Activated CD8-positive, alpha-beta T cell treated with anti-CD3 and anti-CD28 coated beads for 36 hours (primary cell): ENCODE measurements around the gene MRTFA. TPM values are rescaled to one million over a fixed set of nuclear protein-coding genes. Genes with fewer than 3 reads are reported as not detected.

Source experiments
- ATAC-seq: fragments of 200-7000 bp; cut with Tn5 transposase; one replicate; pipeline ENCODE4 v1.10.0; 2021; ENCODE audit warnings: mild to moderate bottlenecking, moderate library complexity
- CTCF ChIA-PET: fragments of 350-600 bp; sonication (Branson Sonifier 250); formaldehyde crosslinking; loops from one replicate; lab custom pipeline; 2021; ENCODE audit warnings: antibody characterized with exemption; lab: Charles Lee
- POLR2A ChIA-PET: fragments of 350-600 bp; sonication (Branson Sonifier 250); formaldehyde crosslinking; loops from one replicate; lab custom pipeline; 2021; ENCODE audit warnings: antibody characterized with exemption; lab: Charles Lee
- DNase-seq: peaks from one replicate; pipeline ENCODE4 v3.0.0-alpha.2; 2020
- H3K27ac Mint-ChIP-seq: one replicate; pipeline ENCODE4 v1.8.0; 2021; ENCODE audit warnings: mild to moderate bottlenecking, mixed read lengths
- H3K27me3 Mint-ChIP-seq: one replicate; pipeline ENCODE4 v1.8.0; 2021; ENCODE audit warnings: mixed read lengths
- H3K36me3 Mint-ChIP-seq: one replicate; pipeline ENCODE4 v1.8.0; 2021; ENCODE audit warnings: low read depth, mixed read lengths
- H3K4me1 Mint-ChIP-seq: one replicate; pipeline ENCODE4 v1.8.0; 2021; ENCODE audit warnings: low read depth, mixed read lengths
- H3K4me3 Mint-ChIP-seq: one replicate; pipeline ENCODE4 v1.8.0; 2021; ENCODE audit warnings: mild to moderate bottlenecking, moderate library complexity, mixed read lengths
- H3K9me3 Mint-ChIP-seq: one replicate; pipeline ENCODE4 v1.8.0; 2021; ENCODE audit warnings: mixed read lengths
- intact Hi-C: fragments of 100-400 bp; cut with micrococcal nuclease; formaldehyde crosslinking; loops from one replicate; pipeline ENCODE4 v1.10.0; 2022
- total RNA-seq, 2 experiments: library from RNA; stranded (reverse); gene quantifications; one replicate each; pipeline ENCODE4 v1.2.3, GENCODE V29; 2021
- TF ChIP-seq, protein P1 (sequence below): fragments of 200-600 bp; IDR thresholded peaks from one replicate; pipeline ENCODE4 v1.8.0; 2022; ENCODE audit warnings: antibody characterized with exemption, mild to moderate bottlenecking

The MRTFA gene
- 10 to 100 TPM; 37.4 to 40.0 TPM for total RNA-seq

GRCh38 chr22:40636380-40637182 lies at the start of gene MRTFA:
Gene MRTFA (minus strand): TSS chr22:40636719.
- ChIA-PET CTCF (interaction anchor here (0.8 to 2.8 kb wide), 8 partner anchors 10 to 239 kb away, joined by 3 to 19 read pairs (median 5); no protein-coding TSS in a partner anchor), POLR2A (interaction anchor here (0.6 to 1.5 kb wide), 4 partner anchors 10 to 196 kb away, joined by 3 to 10 read pairs (median 4); no protein-coding TSS in a partner anchor)
- Mint-ChIP-seq H3K4me1 (peaks cover 36% of the 10 kb centered on the region), H3K9me3 (no peaks in the 10 kb centered on the region), H3K27ac (peak within 1 kb of the TSS; percentile 96), H3K4me3 (peak within 1 kb of the TSS; percentile 81), H3K36me3 (no peaks in the 10 kb centered on the region), H3K27me3 (no peaks in the 10 kb centered on the region)
- intact Hi-C loops: loop anchor here (5.0 kb wide), 1 partner anchor 104 kb away; no protein-coding TSS in a partner anchor
- TF ChIP-seq, protein P1, sequence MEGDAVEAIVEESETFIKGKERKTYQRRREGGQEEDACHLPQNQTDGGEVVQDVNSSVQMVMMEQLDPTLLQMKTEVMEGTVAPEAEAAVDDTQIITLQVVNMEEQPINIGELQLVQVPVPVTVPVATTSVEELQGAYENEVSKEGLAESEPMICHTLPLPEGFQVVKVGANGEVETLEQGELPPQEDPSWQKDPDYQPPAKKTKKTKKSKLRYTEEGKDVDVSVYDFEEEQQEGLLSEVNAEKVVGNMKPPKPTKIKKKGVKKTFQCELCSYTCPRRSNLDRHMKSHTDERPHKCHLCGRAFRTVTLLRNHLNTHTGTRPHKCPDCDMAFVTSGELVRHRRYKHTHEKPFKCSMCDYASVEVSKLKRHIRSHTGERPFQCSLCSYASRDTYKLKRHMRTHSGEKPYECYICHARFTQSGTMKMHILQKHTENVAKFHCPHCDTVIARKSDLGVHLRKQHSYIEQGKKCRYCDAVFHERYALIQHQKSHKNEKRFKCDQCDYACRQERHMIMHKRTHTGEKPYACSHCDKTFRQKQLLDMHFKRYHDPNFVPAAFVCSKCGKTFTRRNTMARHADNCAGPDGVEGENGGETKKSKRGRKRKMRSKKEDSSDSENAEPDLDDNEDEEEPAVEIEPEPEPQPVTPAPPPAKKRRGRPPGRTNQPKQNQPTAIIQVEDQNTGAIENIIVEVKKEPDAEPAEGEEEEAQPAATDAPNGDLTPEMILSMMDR: no peak
- DNase-seq (peak; percentile 100), ATAC-seq (peak; percentile 96)

DNA sequence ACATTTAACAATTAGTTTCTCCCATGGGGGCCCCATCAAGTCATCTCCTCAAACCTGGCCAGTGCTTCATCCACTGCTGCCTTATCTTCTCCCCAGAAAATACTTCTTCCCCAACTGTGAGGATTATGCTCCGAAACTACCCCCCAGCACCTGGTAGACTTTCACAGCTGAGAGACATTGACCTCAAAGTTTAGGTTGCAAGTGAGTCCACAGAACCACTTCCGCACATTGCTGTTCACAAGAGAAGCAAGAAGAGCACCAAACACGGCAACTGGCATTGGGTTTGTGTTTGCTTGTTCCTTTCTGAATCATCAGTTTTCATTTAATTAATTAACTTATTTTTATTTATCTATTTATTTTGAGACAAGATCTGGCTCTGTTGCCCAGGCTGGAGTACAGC lies 48.9 kb upstream of the MRTFA start:
- Mint-ChIP-seq H3K9me3 (no peaks in the 10 kb centered on the region), H3K27me3 (peaks cover 7% of the 10 kb centered on the region), H3K36me3 (no peaks in the 10 kb centered on the region), H3K4me3 (peak overlapping the region; percentile 63), H3K27ac (peak overlapping the region; percentile 43), H3K4me1 (peaks cover 28% of the 10 kb centered on the region)
- CTCF ChIA-PET: interaction anchor here (0.9 to 1.4 kb wide), 3 partner anchors 73 to 238 kb away, joined by 3 to 4 read pairs (median 3); no protein-coding TSS in a partner anchor
- POLR2A ChIA-PET: interaction anchor here (0.9 to 1.6 kb wide), 4 partner anchors 23 to 116 kb away, joined by 3 to 5 read pairs (median 3); no protein-coding TSS in a partner anchor
- ATAC-seq: no peak
- TF ChIP-seq, protein P1: no peak
- intact Hi-C loops: no loop called here
- peak; percentile 51 for DNase-seq

- peaks cover 13% of the 10 kb centered on the region for H3K27me3 Mint-ChIP-seq
- ChIA-PET POLR2A (interaction anchor here (1.1 to 1.6 kb wide), 2 partner anchors 24 to 47 kb away, joined by 3 to 5 read pairs; no protein-coding TSS in a partner anchor), CTCF (interaction anchor here (1.1 to 2.8 kb wide), 5 partner anchors 17 to 248 kb away, joined by 3 to 42 read pairs (median 10); no protein-coding TSS in a partner anchor)
- no peaks in the 10 kb centered on the region for H3K9me3 Mint-ChIP-seq
- H3K4me3 Mint-ChIP-seq: peak overlapping the region; percentile 63
- TF ChIP-seq, protein P1: no peak
- DNase-seq (peak; percentile 43), ATAC-seq (no peak)
- peak overlapping the region; percentile 43 for H3K27ac Mint-ChIP-seq
- peaks cover 32% of the 10 kb centered on the region for H3K4me1 Mint-ChIP-seq
- intact Hi-C loops: loop anchor here (5.0 kb wide), 1 partner anchor 78 kb away; no protein-coding TSS in a partner anchor
- no peaks in the 10 kb centered on the region for H3K36me3 Mint-ChIP-seq
Observed at GRCh38 chr22:40684728-40685127, 48.2 kb upstream of the MRTFA start.

- Mint-ChIP-seq H3K36me3 (no peaks in the 10 kb centered on the region), H3K4me1 (peaks cover 32% of the 10 kb centered on the region), H3K27me3 (peaks cover 20% of the 10 kb centered on the region), H3K27ac (no peak overlapping the region), H3K9me3 (no peaks in the 10 kb centered on the region), H3K4me3 (no peak overlapping the region)
- ATAC-seq: no peak
- intact Hi-C loops: loop anchor here (5.0 kb wide), 1 partner anchor 81 kb away; no protein-coding TSS in a partner anchor
- ChIA-PET POLR2A (no interaction called here), CTCF (interaction anchor here (2.2 kb wide), 2 partner anchors 75 to 157 kb away, joined by 10 to 11 read pairs; no protein-coding TSS in a partner anchor)
- DNase-seq: no peak
- TF ChIP-seq, protein P1: no peak
Observed at GRCh38 chr22:40681451-40681850, 44.9 kb upstream of the MRTFA start.
